GM18520 (cell line): ENCODE measurements around the gene RETREG1.

Experiments used
- ATAC-seq: cut with Tn5 transposase; IDR thresholded peaks from one replicate; pipeline ENCODE4 v1.9.1; 2021; ENCODE audit not compliant: unreplicated experiment

RETREG1 gene

GRCh38 chr5:16585041-16585667 is 31.6 kb downstream of the RETREG1 start:
- no peak for ATAC-seq

DNA sequence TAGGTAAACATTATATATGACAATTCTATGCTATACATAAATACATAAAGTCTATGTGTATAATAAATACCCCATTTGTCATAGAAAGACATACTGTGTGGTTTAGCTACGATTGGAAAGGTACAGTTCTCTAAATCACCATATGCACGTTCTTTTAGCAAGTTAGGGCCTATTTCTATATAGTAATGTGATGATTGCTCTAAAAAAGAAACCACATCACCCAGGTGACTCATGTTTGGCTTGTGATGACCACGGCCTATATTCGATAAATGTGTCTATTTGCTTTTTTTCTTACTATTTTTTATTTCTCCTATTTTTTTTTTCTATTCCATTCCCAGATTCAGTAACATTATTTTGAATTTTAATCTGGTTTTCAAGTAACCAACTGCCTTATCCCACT is 34.7 kb downstream of the RETREG1 start:
- no peak for ATAC-seq

GRCh38 chr5:16580382-16580781 is 36.4 kb downstream of the RETREG1 start:
- ATAC-seq = no peak

GRCh38 chr5:16579142-16579847 is 37.5 kb downstream of the RETREG1 start:
- no peak for ATAC-seq

- no peak for ATAC-seq
Measured at GRCh38 chr5:16578474-16578883, 38.3 kb downstream of the RETREG1 start.

- ATAC-seq = no peak
Measured at GRCh38 chr5:16577677-16578076, 39.1 kb downstream of the RETREG1 start.

- no peak for ATAC-seq
Measured at GRCh38 chr5:16574789-16575721, 41.7 kb downstream of the RETREG1 start.

DNA sequence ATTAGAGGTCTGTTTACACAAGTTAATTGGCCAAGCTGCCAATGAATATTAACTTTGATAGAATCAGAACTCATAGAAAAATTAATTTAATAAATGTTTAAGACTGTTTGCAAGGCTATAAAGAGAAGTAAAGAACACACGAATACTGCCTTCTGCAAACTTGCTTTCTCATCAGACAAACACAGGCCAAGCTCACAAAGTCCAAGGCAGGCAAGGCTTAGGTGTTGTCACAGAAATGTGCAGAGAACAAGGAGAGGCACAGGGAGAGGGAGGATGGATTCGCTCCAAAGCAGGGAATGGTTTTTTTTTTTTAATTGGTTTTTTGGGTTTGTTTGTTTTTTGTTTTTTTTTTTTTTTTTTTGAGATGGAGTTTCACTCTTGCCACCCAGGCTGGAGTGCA is 43.4 kb downstream of the RETREG1 start:
- no peak for ATAC-seq

DNA sequence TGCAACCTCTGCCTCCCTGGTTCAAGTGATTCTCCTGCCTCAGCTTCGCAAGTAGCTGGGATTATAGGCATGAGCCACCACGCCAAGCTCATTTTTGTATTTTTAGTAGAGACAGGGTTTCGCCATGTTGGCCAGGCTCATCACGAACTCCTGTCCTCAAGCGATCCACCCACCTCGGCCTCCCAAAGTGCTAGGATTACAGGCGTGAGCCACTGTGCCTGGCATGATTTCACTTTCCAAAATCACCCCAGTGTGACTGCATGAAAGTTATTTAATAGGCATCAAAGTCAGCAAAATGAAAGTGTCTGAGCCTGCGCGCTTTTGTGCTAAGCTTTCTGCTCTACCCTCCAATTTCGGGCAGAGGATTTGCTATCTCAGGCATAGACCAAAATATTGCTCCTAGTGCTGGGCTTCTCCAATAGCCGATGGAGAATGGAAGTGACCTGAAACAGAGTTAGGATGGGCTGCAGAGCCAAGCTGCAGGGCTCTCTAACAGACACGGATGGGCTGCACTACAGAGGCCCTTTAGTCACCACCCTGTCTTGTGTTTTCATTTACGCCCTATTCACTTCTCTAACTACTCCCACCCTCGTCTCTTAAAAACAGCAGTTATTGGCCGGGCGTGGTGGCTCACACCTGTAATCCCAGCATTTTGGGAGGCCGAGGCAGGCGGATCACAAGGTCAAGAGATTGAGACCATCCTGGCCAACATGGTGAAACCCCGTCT is 44.3 kb downstream of the RETREG1 start:
- no peak for ATAC-seq

GRCh38 chr5:16571016-16571415 is 45.8 kb downstream of the RETREG1 start:
- ATAC-seq = no peak

GRCh38 chr5:16570121-16570815 is 46.5 kb downstream of the RETREG1 start:
- ATAC-seq = no peak

GRCh38 chr5:16568875-16569580 is 47.8 kb downstream of the RETREG1 start:
- no peak for ATAC-seq

DNA sequence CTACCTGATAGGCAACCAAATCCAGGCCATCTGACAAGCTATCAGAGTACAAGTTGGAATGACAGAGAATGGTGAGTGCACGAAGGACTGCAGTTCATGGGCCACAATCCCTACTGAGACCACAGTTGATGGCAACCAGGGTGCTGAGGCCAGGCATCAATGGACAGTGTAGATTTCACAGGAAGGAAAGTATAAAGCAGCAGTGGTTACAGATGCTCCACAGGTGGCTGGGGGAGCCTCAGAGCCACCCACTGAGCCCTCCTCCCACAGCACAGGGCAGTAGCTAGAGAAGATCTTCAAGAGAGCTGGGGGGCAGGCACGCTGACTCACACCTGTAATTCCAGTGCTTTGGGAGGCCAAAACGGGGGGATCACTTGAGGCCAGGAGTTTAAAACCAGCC is 49.4 kb downstream of the RETREG1 start:
- no peak for ATAC-seq

GRCh38 chr5:16565118-16565517 is 51.7 kb downstream of the RETREG1 start:
- no peak for ATAC-seq

GRCh38 chr5:16564248-16564867 is 52.4 kb downstream of the RETREG1 start:
- ATAC-seq = no peak

GRCh38 chr5:16563686-16564085 is 53.1 kb downstream of the RETREG1 start:
- no peak for ATAC-seq

- ATAC-seq = no peak
Measured at GRCh38 chr5:16561660-16562059, 55.1 kb downstream of the RETREG1 start.

- ATAC-seq = no peak
Measured at GRCh38 chr5:16559702-16560101, 57.1 kb downstream of the RETREG1 start.

DNA sequence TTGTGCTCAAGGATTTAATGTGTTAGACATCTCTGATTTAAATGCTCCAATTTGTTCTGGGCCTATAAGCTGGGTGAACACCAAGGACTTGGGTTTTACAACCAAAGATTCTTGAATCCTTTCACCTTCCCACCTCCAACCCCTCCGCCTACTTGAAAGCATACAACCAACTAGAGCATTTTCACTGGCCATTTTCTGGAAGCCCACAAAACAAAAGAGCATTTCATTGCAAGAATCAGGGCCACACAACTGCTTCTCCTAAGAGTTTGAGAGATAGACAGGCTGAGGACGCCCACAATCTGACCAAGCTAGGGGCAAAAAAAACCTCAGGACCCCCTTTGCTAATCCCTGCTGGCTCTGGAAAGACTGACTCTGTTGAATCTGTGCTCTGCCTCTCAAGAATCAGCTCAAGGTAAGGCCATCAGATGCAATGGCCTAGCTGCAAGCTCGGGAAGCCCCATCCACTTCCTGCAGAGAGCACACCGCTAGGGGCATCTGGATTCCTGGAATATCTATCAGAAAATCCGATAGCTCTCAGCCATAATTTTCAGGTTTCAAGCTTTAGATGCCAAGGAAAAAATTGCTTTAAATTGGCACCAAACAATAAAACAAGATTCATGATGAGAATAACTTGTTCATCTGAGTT is 57.7 kb downstream of the RETREG1 start:
- ATAC-seq = no peak
